Stimulated activated CD4-positive, alpha-beta T cell treated with anti-CD3 and anti-CD28 coated beads, Interleukin-1b, Interleukin-23, amount 100 ng/mL, for 4 hours (primary cell): ENCODE data around the gene S100A13.
"Not testable (repeated sequence)": the region's sequence is repeated elsewhere in the genome, so short reads cannot be mapped to it uniquely, and the experiment has no call there.

Source experiments
- DNase-seq, 2 donors: peaks; one replicate each; pipeline ENCODE4 v3.0.0-alpha.2; 2020; ENCODE audit warnings: low read depth in 2 of 2

Gene S100A13

DNA sequence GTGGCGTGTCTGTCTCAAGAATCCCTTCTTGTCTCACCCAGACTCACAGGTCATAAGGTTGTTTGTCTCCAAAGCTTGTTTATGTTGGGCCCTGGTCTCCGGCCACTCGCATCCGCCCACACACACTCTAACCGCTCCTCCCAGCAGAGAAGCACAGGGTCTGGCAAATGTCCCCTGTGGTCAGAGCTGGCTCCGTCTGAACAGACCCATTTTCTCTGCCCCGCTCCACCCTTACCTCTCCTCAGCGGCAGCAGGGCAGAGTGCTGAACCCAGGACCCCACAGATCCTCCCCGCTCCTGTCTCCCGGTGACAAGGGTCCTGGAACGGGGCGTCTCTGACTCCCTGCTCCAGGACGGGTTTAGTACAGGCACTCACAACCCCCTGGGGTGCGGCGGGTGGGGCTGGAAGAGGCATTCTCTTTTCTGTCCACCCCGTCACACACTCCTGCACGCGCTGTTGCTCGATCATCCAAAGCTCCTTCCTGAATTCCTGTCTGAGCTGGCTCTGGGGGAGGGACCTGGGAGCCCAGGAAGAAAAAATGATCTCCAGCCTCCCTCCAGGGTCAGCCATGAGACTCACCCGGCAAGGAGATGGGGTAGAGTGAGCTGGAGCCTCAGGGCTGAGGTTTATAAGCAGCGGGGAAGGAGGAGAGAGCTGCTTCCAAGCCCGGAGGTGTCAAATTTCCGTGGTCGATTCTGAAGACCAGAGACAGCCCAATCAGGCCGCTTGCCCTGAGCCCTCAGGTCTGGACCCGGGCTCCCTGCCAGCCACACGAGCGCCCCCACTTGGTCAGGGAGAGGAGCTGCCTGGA lies at the start of gene S100A13:
S100A13 (minus strand) TSS at position 602 of the 811 bp plus-strand sequence. CDS start 1,033 bp downstream, outside the sequence.
- no peak for DNase-seq

DNA sequence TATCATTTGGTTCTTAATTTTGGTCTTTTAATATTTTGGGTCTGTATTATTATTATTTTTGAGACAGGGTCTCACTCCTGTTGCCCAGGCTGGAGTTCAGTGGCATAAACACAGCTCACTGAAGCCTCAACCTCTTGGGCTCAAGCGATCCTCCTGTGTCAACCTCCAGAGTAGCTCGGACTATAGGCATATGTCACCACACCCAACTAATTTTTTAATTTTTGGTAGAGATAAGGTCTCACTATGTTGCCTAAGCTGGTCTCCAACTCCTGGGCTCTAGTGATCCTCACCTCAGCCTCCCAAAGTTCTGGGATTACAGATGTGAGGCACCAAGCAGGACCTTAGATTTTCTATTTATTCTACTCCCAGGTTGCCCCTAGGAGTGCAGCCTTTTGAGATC lies 46.2 kb upstream of the S100A13 start:
- DNase-seq = no peak

DNA sequence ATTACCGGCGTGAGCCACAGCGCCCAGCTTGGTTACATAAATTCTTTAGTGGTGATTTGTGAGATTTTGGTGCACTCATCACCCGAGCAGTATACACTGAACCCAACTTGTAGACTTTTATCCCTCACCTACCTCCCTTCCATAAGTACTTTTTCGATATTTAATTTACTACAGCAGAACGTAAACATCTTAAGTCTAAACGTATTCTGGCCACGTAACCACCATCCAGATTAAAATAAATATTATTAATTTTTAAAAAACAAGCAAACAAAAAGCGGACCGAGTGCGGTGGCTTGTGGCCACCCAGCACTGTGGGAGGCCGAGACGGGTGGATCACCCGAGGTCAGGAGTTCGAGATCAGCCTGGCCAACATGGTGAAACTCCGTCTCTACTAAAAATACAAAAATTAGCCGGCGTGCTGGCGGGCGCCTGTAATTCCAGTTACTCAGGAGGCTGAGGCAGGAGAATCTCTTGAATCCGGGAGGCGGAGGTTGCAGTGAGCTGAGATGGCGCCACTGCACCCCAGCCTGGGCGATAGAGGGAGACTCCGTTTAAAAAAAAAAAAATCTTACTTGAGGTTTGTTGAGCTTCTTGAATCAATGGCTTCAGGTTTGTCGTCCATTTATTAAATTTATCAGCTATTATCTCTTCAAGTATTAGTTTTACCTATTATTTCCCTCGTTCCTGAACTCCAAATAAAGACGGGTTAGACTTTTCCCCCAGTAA lies 44.5 kb upstream of the S100A13 start:
- DNase-seq = not testable (repeated sequence)

DNA sequence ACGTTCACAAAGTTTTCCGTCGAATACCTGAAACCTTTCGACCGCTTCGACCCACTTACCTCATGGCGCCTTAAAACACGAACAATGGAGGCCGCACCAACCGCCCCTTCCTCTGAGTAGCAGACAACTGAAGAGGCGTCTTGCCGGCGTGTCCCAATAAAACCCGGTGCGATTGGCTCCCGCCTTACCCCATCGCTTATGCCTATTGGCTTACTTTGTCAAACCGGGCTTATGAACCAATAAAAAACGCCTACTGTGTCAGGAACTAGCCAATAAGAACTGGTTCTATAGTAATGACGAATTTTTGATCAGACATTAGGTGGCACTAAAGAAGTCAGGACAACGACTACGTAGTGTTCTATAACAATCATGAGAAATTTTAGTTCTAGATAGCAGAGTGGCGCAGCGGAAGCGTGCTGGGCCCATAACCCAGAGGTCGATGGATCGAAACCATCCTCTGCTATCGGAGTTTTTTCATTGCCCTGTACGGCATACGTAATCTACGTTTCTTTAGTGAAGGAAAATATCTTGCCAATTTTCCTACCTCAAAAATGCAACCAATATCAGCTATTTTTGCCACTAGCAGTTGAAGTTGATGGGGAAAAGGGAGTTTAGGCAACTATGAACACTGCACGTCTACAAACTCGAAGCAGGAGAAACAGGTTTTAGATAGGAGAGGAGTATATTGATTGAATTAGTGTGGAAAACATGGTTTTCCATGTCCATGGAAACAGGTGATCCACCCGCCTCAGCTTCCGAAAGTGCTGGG lies 43.7 kb upstream of the S100A13 start, which contains the start of gene ILF2:
ILF2 (minus strand) TSS at position 135 of the 769 bp plus-strand sequence; CDS start at position 64, 71 bp downstream.
- DNase-seq = peak; percentile 92 to 94

DNA sequence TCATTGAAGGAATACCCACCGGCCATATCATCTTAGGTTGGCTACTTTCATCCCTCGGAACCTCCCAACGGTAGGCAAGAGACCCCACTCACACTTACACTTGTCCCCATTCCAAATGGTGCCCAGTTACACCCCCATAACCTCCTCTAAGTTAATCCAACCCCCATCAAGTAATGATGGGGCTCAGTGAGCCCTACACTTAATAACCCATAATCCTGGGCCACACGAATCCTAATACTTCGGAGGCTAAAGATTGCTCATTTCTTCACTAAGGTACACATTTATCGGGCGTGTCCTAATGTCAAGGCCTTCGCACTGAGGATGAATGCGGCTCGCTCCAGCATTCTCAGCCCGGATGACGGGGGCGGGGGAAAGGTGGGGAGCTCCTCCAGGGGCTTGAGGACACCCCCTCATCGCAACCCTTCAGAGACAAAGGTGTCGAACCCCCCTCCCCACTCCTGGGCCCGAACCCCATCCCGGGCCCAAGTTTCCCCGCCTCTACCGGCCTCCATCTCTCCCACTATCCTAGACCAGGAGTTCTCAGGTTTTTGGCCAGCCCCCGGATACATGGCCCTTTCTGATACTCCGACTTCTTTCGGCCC lies 43.1 kb upstream of the S100A13 start:
- no peak for DNase-seq

DNA sequence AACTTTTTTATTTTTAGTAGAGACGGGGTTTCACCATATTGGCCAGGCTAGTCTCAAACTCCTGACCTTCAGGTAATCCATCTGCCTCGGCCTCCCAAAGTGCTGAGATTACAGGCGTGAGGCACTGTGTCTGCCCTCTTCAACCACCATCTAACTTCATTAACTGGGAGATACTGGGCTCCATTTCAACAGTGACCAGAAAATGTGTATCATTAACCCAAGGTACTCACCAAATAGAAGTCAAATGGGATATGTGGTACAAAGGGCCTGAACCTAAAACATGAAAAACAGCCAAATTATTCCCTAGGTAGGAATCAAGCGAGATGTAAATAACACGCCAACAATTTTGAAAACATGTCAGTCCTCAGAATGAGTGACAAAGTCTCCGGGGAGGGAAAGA lies 42.3 kb upstream of the S100A13 start:
- DNase-seq = no peak

DNA sequence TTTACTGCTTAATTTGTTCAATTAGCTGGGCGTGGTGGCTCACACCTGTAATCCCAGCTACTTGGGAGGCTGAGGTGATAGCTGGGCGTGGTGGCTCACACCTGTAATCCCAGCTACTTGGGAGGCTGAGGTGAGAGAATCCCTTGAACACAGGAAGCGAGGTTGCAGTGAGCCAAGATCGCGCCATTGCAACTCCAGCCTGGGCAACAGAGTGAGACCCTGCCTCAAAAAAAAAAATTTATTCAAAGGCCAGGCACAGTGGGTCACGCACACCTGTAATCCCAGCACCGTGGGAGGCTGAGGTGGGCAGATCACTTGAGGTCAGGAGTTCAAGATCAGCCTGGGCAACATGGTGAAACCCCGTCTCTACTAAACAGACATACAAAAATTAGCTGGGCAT lies 41.4 kb upstream of the S100A13 start:
- not testable (repeated sequence) for DNase-seq

DNA sequence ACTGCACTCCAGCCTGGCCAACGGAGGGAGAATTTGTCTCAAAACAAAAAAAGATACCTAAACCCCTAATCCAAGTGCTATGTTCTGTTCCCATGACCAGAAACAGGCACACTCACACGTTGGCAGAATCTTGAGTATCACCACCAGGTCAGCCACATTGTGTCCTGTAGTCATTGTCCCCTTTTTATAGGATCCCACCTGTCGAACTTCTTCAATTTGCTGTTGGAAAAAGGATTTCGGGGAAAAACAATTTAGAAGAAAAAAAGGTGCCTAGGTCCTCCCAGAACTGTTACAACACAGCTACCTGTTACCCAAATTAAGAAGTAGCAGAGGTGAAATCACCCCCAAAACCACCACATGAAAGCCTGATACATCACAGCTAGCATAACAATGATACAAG lies 40.1 kb upstream of the S100A13 start:
- no peak for DNase-seq

DNA sequence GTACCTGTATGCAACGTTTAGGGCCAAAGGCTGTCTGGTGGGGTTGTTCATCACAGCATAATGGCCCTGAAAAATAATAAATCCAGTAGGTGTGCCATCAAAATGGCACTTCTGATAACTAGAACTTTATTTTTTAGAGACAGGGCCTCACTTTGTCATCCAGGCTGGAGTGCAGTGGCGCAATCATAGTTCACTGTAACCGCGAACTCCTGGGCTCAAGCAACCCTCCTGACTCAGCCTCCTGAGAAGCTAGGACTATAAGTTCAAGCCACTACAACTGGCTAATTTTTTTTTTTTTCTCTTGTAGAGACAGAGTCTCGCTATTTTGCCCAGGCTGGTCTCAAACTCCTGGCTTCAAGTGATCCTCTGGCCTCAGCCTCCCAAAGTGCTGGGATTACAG lies 35.9 kb upstream of the S100A13 start:
- DNase-seq = no peak

DNA sequence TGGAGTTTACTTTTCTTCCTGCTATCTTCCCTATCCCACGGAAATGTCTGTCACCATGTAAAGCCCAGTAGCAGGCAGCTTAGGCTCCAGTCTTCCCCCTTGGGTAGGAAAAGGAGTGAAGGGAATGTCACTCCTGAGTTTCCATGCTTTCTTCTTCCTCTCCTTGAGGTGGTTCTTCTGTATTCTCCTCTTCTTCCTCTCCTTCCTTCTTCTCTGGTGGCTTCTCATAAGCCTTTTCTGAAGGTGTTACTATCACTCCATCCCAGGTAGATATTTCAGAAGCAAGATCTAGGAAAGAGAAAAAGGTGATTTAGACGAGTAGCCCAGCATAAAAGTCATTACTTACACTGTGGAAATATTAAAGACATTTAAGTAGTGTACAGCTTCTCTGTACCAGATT lies 35.0 kb upstream of the S100A13 start:
- DNase-seq = no peak

DNA sequence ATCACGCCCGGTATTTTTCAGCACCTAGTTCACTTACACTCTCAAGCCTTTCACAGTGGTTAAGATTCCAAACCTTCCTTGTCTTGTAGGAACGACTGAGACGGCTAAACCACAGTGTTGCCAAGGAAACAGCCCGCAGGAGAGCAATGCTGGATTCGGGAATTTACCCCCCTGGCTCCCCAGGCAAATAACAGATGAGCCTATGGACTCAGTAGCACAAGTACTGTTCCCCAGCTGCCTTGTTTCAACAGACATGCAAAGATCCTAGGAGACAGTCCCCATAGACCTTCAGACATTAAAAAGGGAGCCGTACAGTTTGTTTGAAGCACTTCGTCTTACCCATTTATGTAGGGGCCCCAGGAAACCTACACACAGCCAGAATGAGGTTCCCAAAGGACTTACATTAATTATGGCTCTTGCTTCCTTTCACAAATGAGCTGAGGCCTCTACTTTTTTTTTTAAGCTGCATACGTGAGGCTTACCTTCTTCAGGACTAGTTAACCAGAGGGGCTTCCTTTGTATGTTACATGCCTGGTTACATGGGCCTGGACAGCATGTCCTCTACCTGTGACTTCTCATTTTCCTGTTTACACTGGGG lies 33.9 kb upstream of the S100A13 start:
- no peak for DNase-seq

DNA sequence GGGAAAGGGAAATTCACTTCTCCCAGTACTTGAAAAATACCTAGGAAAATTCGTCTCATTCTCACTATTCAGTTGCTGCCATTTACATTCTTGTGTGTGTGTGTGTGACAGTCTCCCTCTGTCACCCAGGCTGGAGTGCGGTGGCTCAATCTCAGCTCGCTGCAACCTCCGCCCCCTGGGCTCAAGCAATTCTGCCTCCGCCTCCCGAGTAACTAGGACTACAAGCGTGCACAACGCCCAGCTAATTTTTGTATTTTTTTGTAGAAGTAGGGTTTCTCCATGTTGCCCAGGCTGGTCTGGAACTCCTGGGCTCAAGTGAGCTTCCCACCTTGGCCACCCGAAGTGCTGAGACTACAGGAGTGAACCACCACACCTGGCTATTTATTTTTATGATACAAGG lies 32.4 kb upstream of the S100A13 start:
- DNase-seq = no peak

DNA sequence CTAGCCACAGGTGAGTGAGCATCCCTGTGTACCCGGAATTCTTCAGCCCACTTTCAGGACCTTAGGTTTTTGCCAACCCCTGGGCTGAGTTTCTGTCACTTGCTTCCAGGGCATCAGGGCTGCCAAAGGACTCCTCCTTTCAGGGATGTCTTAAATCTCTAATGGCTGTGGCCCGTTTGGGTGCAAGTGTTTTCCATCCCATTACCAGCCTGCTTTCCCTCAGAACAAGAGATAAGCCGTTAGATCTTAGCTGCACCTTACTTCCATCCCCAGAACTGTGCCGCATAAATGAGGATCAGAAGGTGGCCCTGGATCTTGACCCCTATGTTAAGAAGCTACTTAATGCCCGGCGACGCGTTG lies 31.9 kb upstream of the S100A13 start:
- DNase-seq = no peak

DNA sequence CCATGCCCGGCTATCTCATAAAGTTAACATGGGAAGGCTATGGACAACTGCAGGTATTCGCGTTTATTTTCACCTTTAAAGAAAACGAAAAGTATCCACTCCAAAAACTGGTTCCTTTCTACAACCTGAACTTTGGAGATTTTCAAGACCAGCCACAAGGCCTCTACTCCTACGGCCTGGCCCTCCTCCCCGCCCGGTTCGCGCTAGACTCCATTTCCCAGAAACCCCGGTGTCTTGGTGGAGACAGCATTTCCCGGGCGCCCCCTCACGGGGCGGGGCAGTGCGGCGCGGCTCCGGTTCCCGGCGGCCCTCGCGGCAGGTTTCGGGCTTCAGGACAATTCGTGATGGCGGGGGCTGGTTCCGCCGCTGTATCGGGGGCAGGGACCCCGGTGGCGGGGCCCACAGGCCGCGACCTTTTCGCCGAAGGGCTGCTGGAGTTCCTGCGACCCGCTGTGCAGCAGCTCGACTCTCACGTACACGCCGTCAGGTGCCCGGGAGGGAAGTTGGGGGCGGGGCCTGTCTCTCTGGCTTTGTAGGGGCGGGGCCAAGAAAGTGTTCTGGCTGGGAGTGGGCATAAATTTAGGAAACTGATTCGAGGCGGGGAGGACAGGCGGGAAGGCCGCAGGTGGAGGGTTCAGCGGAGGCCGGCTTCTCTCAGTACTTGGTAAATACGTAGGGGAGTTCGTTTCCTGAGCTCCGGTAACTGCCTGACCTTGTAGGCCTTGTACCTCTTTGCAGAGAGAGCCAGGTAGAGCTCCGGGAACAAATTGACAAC lies 31.3 kb upstream of the S100A13 start, which contains the start of gene SNAPIN:
SNAPIN (plus strand) TSS at position 304 of the 775 bp plus-strand sequence; CDS start at position 345, 41 bp downstream.
- peak; percentile 85 for DNase-seq

DNA sequence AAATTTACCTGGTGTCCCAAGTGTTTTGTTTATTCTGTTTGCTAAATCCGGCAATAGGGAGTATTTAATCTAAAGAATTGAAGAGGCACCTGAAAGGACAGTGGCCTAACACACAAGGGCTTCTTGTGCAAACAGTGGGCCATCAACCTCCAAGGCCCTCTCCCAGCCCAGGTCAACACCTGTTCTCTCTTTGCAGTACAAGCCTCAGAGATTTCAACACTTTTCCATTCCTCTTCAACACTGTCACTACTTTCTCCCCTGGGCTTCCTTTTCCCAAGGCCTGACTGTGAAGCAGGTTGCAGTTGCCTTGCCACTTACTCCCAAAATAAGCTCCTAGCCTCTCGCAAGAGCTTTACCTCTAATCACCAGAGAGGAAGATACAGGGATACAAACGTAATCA lies 28.0 kb upstream of the S100A13 start:
- DNase-seq = no peak

DNA sequence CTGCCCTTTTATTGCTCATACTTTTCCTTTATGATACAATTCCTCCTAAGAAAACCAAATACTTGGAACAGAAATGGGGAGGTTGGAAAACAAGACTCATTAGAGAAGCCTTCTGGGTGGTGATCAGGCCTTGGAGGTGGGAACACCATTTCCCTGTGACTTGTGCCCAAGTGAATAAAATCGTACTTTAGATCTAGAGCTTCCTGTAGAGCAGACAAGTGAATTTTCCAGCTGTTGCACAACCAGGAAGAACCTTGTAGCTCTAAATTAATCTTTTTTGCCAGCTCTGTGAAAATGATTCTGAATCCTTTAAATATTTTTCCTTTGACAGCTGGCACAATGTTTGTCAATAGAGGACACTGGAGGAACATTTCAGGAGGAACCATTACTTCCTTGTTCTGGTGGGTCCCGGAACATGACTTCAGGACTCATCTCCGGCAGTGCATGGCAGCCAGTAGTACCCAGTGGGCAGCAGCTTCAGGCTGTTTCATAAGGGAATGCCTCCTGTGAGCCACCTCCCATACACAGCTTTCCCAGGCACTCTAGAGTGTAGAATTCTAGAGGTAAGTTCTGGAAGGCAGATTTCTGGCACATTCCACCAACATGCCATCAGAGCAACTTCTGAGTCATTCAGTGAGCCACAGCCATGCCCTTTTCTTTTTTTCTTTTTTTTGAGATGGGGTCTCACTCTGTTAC lies 25.6 kb upstream of the S100A13 start:
- no peak for DNase-seq

DNA sequence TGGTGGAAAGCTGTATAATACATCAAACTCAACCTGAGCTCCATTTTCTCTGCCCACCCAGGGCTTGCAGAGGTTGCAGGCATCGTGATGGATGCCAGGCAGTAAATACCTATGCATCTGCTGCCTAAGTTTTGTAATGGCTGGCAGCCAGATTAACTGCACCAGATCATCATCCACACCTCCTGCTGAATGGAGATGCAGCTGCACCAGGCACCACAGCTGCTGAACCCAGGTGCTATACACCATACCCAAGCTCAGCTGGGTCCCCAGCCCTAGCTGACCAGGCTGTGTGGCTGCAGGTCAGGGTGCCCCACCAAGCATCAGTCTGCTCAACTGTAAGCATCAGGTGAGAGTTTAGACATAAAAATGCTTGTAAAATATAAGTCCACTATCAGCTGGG lies 24.5 kb upstream of the S100A13 start:
- DNase-seq = no peak

DNA sequence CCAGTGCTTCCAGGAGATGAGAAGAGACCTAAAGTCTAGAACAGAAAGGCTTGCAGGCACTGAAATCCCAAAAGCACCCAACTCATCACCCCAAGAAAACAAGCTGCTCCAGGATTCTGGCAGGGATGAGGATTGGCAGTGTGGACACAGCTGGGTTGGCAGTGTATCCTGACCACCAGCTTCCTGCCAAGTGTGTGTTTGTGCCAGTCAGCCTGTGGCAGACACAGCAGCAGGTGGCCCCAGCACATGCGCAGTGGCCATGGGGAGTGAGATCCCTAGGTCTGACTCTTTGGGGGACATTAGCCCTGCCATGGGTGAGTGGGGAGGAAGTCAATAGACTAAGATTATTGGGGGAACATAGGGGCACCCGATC lies 22.5 kb upstream of the S100A13 start:
- no peak for DNase-seq

DNA sequence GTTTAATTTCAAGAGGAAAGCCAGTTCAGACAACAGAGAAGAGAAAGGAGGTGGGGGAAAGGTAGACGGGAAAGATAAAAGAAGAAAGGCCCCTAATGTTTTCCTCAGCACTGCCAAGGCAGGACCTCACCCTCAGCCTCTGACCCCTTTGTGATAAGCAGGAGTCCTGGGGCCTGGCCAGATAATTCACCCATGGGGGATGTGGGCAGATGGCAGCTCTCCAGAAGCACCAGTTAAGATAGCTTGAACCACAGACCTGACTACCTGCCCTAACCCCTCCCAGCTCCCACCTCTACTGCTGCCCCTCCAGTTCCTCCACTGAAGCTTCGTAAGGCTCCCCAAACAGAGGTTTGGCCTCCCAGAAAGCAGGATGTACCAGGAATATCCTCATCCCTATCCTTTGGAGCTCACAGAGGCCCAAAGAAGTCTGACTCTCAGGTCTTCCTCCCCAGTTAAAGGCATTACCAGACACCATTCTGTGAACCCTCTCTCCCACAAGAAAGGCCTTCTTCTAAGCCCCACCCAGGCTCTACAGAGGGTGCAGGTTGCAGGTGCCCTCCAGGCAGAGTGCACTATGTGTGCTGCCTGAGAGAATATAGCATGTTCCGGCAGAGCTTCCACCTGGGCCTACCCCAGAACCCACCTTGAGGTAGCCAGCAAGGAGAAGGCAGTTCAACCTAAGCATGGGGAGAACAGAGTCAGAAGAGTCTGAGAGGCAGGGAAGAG lies 22.0 kb upstream of the S100A13 start:
- DNase-seq = no peak
